ENCODE data around the gene ABLIM2.

Gene ABLIM2

GRCh38 chr4:7949759-7950158, 208.9 kb downstream of the ABLIM2 start:
- Histone ChIP-seq H3K9me3 (ENCODE audit: insufficient read depth, low read length) (no peaks in the 10 kb centered on the region), H4K20me1 (ENCODE audit: low read depth, low read length) (no peaks in the 10 kb centered on the region), H3K27me3 (ENCODE audit: low read length) (no peaks in the 10 kb centered on the region), H3K27ac (ENCODE audit: low read depth, low read length) (no peak overlapping the region), H3K79me2 (ENCODE audit: insufficient read depth, low read length) (no peaks in the 10 kb centered on the region), H3F3A (ENCODE audit: insufficient read depth) (no peaks in the 10 kb centered on the region), H2AFZ (ENCODE audit: low read depth, low read length, severe bottlenecking) (no peak overlapping the region), H3K4me3 (ENCODE audit: insufficient read depth, low read length, poor library complexity, severe bottlenecking) (no peak overlapping the region), H3K9ac (ENCODE audit: low read length) (no peak overlapping the region), H3K9me2 (replicated peaks; ENCODE audit: insufficient read depth, low read length) (no peaks in the 10 kb centered on the region), H3K36me3 (ENCODE audit: low read length) (no peaks in the 10 kb centered on the region), H3K4me2 (ENCODE audit: low read depth, low read length, poor library complexity, severe bottlenecking) (no peak overlapping the region)
- TF ChIP-seq CTCF (IDR thresholded peaks at IDR 0.05; ENCODE audit: insufficient read depth, low read length, poor library complexity, severe bottlenecking): no peak
- no peak for TF ChIP-seq EZH2phosphoT487 (conservative IDR thresholded peaks at IDR 0.05; ENCODE audit: low read length)

GRCh38 chr4:7947927-7948326, 210.7 kb downstream of the ABLIM2 start:
- Histone ChIP-seq H3K9me3 (ENCODE audit: insufficient read depth, low read length) (no peaks in the 10 kb centered on the region), H3K27ac (ENCODE audit: low read depth, low read length) (no peak overlapping the region), H3K4me2 (ENCODE audit: low read depth, low read length, poor library complexity, severe bottlenecking) (no peak overlapping the region), H3K9me2 (replicated peaks; ENCODE audit: insufficient read depth, low read length) (no peaks in the 10 kb centered on the region), H3K9ac (ENCODE audit: low read length) (no peak overlapping the region), H3F3A (ENCODE audit: insufficient read depth) (no peaks in the 10 kb centered on the region), H2AFZ (ENCODE audit: low read depth, low read length, severe bottlenecking) (no peak overlapping the region), H3K27me3 (ENCODE audit: low read length) (no peaks in the 10 kb centered on the region), H3K36me3 (ENCODE audit: low read length) (no peaks in the 10 kb centered on the region), H3K79me2 (ENCODE audit: insufficient read depth, low read length) (no peaks in the 10 kb centered on the region), H4K20me1 (ENCODE audit: low read depth, low read length) (no peaks in the 10 kb centered on the region), H3K4me3 (ENCODE audit: insufficient read depth, low read length, poor library complexity, severe bottlenecking) (no peak overlapping the region)
- no peak for TF ChIP-seq EZH2phosphoT487 (conservative IDR thresholded peaks at IDR 0.05; ENCODE audit: low read length)
- TF ChIP-seq CTCF (IDR thresholded peaks at IDR 0.05; ENCODE audit: insufficient read depth, low read length, poor library complexity, severe bottlenecking): no peak

- no peaks in the 10 kb centered on the region for H3K27me3 ChIP-seq (ENCODE audit: low read length)
- no peaks in the 10 kb centered on the region for H3K79me2 ChIP-seq (ENCODE audit: insufficient read depth, low read length)
- H3K9me3 ChIP-seq (ENCODE audit: insufficient read depth, low read length): no peaks in the 10 kb centered on the region
- no peak overlapping the region for H2AFZ ChIP-seq (ENCODE audit: low read depth, low read length, severe bottlenecking)
- H3K9me2 ChIP-seq (replicated peaks; ENCODE audit: insufficient read depth, low read length): no peaks in the 10 kb centered on the region
- no peaks in the 10 kb centered on the region for H4K20me1 ChIP-seq (ENCODE audit: low read depth, low read length)
- no peak overlapping the region for H3K4me2 ChIP-seq (ENCODE audit: low read depth, low read length, poor library complexity, severe bottlenecking)
- no peak overlapping the region for H3K9ac ChIP-seq (ENCODE audit: low read length)
- no peaks in the 10 kb centered on the region for H3F3A ChIP-seq (ENCODE audit: insufficient read depth)
- no peak overlapping the region for H3K27ac ChIP-seq (ENCODE audit: low read depth, low read length)
- H3K36me3 ChIP-seq (ENCODE audit: low read length): no peaks in the 10 kb centered on the region
- H3K4me3 ChIP-seq (ENCODE audit: insufficient read depth, low read length, poor library complexity, severe bottlenecking): no peak overlapping the region
- TF ChIP-seq EZH2phosphoT487 (conservative IDR thresholded peaks at IDR 0.05; ENCODE audit: low read length) (no peak), CTCF (IDR thresholded peaks at IDR 0.05; ENCODE audit: insufficient read depth, low read length, poor library complexity, severe bottlenecking) (no peak)
These were observed 212.8 kb downstream of the ABLIM2 start for GRCh38 chr4:7945709-7946380.
